ENCODE results near the gene TNNI3K.
"Not testable (repeated sequence)": the region's sequence is repeated elsewhere in the genome, so short reads cannot be mapped to it uniquely, and the experiment has no call there.

The TNNI3K gene

GRCh38 chr1:74235153-74235552 is at the start of gene TNNI3K:
TSS of gene TNNI3K (plus strand) at chr1:74235387. CDS start at chr1:74235452, 65 bp downstream.
- DNase-seq: no peak

GRCh38 chr1:74193908-74194307 is 41.3 kb upstream of the TNNI3K start:
- DNase-seq: no peak

DNA sequence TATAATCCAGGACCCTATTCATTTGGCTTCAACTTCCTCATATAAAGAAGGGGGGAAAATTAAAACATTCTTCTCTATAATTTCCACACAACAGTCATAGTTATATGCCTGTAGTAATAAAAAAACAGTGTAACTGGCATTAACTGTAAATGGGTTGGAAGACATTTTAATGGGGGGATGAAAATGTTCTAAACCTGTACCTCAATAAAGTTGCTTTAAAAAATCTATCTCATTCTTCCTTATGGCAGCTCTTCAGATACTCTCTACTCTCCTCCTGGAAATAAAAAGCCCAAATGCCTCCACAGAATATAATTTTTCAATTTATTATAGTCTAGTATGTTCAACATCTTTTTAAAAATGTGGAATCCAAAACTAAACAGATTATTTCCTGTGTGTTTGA is 39.8 kb upstream of the TNNI3K start:
- DNase-seq: no peak

GRCh38 chr1:74197255-74197654 is 37.9 kb upstream of the TNNI3K start:
- no peak for DNase-seq

DNA sequence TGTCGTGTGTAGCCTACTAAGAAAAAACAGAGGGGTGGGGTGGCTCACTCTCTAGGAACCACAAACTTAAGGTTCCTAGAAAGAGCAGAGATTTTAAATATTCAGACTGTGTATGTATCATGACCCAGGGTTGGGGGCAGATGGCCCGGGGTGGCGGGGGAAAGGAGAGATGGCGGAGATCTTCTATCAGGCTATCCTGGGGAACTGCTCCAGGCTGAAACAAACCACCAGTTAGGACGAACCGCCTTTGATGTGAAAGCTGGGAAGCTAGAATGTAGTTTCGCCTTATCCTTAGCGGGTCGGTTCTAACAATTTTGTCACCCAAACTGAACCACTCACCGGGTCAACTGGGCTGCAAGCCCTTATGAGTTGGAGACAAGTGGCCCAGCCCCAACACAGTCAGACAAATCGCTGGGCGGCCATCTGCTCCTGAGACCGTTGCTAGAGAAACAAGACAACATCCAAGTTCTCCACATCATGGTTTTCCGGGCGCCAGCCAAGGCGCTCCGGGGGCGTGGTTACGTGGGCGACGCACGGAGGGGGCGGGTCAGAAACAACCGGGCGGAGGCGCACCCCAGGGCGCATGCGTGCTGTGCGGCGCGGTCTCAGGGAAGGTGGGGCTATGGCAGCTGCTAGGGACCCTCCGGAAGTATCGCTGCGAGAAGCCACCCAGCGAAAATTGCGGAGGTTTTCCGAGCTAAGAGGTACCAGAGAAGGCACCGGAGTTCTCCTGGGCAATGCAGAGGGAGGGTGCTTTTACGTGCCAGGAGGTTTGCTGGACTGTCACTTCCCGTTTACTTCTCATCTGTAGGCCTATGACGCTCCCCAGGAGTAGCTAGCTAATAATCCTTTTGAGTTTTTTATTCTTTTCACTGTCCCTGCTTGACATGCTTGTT is 37.3 kb upstream of the TNNI3K start, which contains the start of the genes FPGT and LRRIQ3:
Gene FPGT (plus strand): TSS at position 586 of the 896 bp plus-strand sequence. CDS start 37 bp downstream, at position 623.
Gene LRRIQ3 (minus strand): TSS at position 520 of the 896 bp plus-strand sequence. CDS start 14,492 bp downstream, outside the sequence.
- DNase-seq: peak; percentile 96

DNA sequence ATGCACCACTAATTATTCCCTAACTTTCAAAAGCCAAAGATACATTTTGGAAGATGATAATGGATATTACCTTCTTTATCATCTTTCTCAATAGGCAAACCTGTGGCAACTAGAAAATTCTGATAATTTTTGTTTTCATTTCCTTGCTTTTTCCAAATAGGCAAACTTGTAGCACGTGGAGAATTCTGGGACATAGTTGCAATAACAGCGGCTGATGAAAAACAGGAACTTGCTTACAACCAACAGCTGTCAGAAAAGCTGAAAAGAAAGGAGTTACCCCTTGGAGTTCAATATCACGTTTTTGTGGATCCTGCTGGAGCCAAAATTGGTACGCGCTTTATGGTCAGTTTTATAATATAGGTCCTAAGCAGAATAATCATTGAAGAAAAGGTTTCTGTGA is 35.7 kb upstream of the TNNI3K start:
- no peak for DNase-seq

GRCh38 chr1:74205266-74205665 is 29.9 kb upstream of the TNNI3K start:
- no peak for DNase-seq

DNA sequence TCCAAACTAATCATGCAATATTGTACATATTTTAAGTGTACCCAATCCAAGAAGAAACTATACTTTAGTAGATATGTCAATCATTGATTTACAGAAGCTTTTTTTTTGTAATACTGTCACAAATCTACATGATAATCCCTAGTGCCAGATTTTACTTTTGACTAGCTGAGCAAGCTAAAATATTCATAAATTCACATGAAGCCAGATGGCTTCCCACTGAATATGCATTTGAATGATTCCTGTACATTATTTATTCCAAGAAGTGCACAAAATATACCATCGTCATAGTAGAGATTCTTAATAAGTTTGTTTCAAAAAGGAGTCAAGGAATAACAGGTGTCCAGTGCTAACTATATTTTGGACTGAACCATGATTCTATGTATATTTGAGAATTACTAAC is 20.0 kb upstream of the TNNI3K start:
- DNase-seq: no peak

GRCh38 chr1:74222701-74223100 is 12.5 kb upstream of the TNNI3K start:
- DNase-seq: no peak

GRCh38 chr1:74223453-74223852 is 11.7 kb upstream of the TNNI3K start:
- DNase-seq: no peak

- no peak for DNase-seq
These were observed 1.3 kb downstream of the TNNI3K start for GRCh38 chr1:74236440-74236839.

GRCh38 chr1:74237035-74237434 is 1.8 kb downstream of the TNNI3K start:
- no peak for DNase-seq

GRCh38 chr1:74237787-74238186 is 2.6 kb downstream of the TNNI3K start:
- no peak for DNase-seq

DNA sequence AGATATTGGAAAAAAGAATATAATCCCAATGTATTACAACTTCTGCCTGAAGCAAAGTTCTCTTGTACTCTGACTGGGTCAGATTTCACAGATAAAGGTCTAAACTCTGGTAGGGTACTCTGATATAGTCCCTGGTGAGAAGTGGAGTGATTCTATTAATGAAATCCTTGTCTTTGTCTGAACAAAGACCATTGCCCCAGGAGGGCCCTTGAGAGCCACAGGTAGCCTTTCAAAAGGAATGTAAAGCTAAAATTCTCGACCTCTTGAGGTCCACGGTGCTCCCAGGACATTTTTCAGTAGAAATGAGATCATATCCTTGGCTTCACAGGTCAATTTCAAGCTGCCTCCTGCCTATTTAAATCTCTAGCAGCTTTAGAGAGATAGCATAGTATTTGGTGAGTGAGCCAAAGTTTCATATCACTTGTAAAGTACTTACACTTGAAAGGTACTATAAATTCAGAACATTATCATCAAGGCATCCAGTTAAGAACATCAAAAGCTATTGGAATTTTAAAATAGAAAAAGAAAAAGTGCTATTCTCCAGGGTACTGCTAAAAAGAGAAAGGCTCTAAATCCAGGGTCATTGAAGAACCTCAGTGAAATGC is 10.1 kb downstream of the TNNI3K start:
- no peak for DNase-seq

- DNase-seq: no peak
These were observed 11.1 kb downstream of the TNNI3K start for GRCh38 chr1:74246315-74246714.

DNA sequence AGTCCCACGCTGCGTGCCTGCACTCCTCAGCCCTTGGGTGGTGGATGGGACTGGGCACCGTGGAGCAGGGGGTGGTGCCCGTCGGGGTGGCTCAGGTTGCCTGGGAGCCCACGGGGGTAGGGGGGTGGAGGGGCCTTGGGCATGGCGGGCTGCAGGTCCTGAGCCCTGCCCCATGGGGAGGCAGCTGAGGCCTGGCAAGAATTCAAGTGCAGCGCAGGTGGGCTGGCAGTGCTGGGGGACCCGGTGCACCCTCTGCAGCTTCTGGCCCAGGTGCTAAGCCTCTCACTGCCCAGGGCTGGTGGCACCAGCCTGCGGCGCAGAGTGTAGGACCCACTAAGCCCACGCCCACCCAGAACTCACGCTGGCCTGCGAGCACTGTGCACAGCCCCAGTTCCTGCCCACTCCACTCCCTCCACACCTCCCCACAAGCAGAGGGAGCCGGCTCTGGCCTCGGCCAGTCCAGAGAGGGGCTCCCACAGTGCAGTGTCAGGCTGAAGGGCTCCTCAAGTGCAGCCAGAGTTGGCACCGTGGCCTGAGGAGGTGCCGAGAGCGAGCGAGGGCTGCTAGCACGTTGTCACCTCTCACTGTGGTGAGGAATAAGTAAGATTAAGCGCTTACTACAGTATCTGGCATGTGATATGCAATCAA is 12.8 kb downstream of the TNNI3K start:
- DNase-seq: no peak

GRCh38 chr1:74253243-74253824 is 18.1 kb downstream of the TNNI3K start:
- not testable (repeated sequence) for DNase-seq

GRCh38 chr1:74266001-74266400 is 30.8 kb downstream of the TNNI3K start:
- DNase-seq: no peak

- DNase-seq: no peak
These were observed 36.3 kb downstream of the TNNI3K start for GRCh38 chr1:74271503-74271902.

DNA sequence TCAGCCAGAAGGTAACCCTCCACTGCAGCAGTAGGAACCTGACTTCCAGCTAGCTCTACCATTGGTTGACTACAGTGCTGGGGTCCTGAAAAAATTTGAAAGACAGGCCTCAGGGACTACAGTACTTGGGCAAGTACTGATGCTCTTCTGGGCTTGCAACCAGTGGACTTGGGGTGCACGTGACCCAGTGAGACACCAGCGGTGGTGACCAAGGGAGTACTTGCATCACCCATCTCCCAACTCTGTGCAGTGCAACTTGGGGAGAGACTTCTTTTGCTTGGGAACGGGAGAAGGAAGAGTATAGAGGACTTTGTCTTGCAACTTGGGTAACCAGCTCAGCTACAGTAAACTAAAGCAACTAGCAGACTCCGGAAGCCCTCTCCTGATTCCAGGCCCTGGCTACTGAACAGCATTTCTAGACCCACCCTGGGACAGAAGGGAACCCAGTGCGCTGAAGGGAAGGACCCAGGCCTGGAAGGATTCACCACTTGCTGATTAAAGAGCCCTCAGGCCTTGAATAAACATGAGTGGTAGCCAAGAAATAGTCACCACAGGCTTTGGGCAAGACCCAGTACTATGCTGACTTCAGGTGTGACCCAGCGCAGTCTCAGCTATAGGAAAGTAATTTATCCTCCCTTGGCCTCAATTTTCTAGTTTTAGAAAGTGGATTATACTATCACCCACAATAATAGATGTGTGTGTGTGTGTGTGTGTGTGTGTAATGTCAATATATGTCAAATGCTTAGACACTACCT is 45.6 kb downstream of the TNNI3K start:
- DNase-seq: no peak

DNA sequence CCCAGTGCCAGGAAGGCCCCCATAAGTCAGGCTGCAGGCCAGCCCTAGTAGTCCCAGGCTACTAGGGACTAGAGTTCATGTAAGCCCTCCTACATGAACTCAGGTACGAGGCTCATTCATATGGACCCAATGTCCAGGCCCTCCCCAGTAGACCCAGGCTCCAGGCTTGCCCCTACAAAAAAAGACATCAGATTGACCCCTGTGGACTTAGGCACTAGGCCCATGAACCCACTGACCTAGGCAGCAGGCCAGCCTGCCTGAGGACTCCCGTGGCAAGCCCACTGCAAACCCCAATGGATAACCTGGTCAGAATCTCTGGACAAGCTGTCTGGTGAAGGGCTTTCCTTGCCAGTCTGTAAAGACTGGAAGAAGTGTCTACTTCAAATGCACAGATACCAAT is 51.2 kb downstream of the TNNI3K start:
- no peak for DNase-seq

DNA sequence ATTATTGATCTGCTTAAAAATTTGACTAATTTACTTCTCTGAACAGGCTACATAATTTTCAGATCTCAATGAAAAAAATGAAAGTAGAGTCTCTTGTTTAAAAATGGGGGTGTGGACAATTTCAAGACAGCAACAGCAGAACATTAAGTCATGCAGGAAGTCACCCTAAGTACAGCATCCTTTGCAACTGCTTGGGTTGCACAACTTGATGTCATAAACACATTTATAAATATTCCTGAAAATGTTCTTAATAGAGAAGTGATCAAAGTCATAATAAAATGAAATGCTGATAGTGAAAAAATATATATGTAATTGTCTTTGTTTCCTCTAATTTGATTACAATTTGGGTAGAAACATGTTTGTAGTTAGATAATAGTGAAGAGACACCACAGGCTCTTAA is 79.3 kb downstream of the TNNI3K start:
- no peak for DNase-seq

Data from activated CD4-positive, CD25-positive, alpha-beta regulatory T cell treated with anti-CD3 and anti-CD28 coated beads, Interleukin-2, amount 50 U/mL, for 72 hours (primary cell).